CD4-positive, alpha-beta T cell treated with Interleukin-4 for 1 hour (primary cell): Measurements from ENCODE around the gene INPP5A.

Source experiments
- DNase-seq, 2 donors: peaks; one replicate each; pipeline ENCODE4 v3.0.0-alpha.2; 2020 to 2022

INPP5A gene

DNA sequence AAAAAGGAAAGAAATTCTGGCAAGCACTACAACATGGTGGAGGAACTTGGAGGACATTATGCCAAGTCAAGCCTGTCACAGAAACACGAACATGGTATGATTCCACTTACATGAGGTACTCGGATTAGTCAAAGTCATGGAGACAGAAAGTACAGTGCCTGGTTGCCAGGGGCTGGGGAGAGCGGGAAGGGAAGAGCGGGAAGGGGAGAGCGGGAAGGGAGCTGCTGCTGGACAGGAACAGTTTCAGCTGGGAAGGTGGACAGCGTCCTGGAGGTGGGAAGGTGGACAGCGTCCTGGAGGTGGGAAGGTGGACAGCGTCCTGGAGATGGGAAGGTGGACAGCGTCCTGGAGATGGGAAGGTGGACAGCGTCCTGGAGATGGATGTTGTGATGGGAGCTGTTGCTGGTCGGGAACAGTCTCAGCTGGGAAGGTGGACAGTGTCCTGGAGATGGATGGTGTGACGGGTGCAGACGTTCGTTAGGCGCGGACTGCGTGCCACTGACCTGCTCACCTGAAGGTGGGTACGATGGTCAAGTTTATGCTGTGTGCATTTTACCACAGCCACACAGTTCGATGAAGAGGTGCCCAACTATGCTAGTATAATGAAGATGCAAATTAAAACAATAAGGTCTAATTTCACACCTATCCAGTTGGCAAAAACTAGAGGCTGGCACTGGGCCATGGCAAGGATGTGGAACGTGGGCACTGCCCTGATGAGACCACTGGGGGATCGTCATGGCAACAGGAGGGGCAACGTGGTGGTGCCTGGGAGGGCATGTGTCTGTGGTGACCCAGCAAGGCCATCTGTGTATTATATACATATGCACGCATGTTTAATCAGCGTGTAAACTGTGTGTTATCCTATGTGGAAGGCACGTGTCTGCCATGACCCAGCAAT lies 144.5 kb downstream of the INPP5A start:
- DNase-seq, result no peak

DNA sequence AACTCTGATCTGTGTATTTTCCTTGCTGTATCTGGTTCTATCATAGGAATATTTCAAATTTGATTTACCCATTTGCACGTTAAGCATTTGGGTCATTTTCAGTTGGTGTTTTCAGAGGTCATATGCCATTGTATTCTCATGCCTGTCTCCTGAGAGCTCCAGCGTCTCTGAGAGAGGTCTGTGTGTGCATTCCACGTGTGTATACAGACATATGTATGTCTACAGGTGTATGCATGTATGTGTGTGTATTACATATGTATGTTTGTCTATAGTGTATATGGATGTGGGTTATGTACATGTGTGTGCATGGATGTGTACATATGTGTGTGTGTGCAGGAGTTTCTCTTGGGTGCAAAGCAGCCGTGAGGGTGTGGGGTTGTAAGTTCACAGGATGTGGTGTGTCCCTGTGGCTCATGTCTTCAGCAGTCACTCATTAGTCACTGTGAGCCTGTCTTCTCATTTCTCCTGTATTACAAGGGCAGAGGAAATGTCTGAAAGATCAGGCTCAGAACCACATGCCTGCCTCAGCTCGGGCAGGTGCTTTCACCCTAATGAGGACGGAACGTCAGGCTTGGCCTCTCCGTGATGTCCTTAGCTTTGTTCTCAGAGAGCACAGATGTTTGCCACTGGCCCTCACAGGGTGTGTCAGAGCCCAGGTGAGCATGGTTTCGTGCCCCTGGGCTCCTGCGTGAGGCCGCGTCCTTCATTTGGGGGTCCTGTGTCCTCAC lies 146.7 kb downstream of the INPP5A start:
- DNase-seq, result peak in 1 of 2 donors; percentile 13

GRCh38 chr10:132685101-132685891 lies 147.7 kb downstream of the INPP5A start:
- DNase-seq, result no peak

DNA sequence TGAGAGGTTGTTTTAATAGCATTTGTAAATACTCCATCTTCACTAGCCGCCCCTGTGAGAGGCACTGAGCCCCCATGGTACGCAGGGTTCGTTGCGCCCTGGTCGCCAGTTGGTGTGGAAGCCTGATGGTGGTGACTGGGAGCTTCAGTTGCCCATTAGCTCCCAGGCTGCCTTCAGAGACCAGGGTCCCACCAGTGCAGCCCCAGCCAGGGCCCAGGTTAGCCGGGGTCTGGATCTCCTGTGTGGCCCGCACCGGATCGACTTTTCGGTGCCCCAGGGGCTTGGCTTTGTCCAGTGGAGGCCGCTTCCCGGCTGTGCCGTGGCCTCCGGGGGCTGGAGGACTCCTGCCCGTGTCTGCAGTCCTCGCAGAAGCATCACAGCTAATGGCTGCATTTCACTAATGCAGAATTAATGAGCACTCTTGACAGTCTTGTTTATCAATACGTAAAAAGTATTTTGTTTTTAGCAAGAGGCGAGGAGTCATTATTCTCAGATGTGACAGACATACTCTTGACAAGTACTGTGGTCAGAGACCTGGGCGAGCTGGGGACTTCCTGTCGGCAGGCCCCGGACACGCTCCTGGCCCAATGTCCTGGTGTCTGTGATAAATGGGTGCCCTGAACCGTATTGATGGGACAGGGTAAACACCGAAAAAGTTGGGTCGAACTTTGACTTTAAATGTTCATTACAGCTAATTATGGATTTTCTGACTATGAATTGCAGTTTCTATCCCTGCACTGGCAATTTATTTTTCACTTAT lies 148.5 kb downstream of the INPP5A start:
- no peak for DNase-seq

GRCh38 chr10:132687181-132687892 lies 149.8 kb downstream of the INPP5A start:
- no peak for DNase-seq

DNA sequence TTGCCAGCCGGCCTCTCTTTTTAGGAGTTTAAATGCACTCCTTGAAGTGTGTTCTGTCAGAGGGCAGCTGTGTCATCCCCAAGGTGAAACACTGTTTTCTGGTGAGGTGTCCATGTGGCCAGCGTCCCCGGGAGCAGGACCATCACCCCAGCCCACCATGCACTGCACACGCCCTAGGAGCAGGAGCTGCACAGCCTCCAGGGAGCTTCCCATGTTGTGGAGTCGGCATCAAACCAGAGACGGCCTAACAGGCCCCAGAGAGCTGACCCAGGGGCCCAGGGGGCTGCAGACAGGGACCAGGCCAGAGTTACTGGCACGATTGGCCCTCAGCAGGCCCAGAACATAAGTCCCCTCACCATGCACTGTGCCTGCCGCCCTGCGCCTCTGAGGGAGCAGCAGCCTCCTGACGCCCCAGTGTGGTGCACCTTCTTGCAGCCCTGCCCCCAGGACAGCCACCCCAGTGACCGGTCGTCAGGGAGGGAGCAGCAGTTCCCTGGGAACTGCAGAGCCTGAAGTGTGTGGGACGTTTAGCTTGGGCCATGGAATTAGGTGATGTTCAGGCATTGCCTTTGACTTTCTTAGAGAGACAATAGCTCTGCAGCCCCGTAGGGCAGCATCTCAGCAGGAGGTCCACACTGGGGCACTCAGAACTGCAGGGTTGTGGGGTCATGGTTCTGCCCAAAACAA lies 150.4 kb downstream of the INPP5A start:
- no peak for DNase-seq

DNA sequence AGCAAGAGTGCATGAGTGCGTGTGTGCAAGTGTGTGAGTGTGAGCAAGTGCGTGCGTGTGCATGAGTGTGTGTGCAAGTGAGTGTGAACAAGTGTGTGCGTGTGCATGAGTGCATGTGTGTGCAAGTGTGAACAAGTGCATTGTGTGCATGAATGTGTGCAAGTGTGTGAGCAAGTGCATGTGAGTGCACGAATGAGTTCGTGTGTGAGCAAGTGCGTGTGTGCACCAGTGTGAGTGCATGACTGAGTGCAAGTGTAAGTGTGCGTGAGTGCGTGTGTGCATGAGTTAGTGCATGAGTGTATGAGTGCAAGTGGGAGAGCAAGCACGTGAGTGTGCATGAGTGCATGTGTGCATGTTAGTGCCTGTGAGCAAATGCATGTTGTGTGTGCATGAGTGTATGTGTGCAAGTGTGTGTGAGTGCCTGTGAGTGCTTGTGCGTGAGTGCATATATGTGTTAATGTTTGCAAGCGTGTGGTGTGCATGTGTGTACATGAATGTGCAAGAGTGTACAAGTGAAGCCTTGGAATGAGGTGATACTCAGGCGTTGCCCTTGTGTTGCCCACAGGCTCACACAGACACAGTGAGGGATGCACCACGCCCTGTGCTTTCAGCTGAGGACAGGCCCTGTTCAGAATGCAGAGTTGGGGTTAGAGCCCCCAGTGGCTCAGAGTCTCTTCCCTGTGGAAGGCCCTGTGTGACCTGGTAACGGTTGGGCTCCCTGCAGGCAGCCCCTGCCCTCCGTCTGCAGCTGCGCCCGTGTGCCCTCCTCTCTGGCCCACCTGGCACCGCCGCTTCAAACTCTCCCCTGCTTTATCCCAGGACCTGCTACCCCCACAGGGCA lies 151.2 kb downstream of the INPP5A start:
- no peak for DNase-seq

DNA sequence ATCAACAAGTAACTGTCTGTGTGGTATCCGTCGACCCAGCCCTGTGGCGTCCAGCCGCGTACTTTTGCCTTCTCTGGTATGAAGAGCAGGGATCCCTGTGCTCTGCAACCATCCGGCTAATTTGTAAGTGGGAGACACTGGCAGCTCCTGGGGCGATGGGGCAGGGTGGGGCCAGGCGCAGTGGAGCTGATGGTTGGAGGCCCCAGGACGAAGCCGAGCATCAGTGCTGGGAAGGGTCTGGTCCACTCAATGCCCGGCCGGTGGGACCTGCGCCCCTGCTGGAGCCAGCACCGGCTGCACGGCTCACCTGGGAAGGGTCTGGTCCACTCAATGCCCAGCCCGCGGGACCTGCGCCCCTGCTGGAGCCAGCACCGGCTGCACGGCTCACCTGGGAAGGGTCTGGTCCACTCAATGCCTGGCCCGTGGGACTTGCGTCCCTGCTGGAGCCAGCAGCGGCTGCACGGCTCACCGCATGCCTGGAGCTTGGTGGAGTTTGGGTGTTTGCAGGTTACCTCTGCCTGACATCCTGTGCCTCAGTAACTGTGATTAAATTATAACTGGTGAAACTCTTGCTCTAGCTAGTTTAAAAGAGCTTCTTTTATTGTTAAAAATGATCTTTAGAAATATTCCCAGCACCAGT lies 152.3 kb downstream of the INPP5A start:
- DNase-seq, result no peak

DNA sequence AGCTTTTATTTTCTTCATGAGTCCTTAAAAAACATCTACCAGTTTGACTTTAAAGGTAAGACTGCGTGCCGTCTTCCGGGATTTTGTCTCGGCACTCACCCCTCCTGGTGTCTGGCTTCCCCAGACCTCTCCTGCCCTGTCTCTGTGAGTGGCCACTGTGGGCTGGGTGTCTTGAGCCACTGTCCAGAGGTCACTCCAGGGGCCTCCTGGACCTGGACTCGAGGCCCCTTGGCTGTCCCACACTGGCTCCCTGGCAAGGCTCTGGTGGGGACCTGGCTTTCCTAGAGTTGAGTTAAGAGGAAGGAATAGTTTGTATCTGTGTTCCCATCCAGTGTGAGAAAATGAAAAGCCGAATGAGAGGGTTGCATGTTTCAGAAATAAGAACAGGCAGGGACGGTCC lies 152.8 kb downstream of the INPP5A start:
- no peak for DNase-seq

DNA sequence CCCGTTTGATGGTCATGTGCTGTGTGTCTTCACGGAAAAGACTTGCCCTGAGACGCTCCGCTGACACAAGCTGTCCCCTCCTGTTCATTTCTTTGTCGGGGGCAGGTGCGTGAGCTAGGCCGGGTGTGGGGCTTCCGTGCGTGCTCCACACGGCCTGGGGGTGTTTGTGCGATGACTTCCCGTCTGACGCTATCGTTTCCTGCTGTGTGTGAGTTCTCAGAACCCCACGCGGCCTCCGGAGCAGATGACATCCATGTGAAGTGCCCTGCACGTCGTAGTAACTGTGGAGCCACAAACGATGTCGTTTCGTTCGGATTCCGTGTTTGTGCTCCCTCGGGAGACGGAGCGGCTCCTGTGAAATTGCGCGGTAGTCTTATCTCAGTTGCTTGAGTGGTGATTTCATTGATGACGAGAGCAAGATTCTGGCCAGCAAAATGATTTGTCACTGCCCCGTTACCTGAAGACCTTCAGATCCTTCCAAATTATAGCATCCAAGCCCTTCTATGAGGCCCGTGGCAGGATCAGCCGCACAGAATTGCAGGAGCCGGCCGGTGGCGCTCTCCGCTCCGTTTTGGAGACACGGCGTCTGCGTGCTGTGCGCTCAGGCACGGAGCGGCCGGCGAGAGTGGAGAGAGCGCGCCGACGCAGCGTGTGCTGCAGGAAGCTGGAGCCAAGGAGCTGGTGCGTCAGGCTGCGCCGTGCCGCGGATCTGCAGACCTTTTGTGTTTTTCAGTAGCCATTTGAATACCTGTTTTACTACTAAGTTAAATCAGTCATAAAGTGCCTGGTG lies 153.4 kb downstream of the INPP5A start:
- DNase-seq, result no peak

- no peak for DNase-seq
Observed at GRCh38 chr10:132691711-132692153, 154.1 kb downstream of the INPP5A start.

DNA sequence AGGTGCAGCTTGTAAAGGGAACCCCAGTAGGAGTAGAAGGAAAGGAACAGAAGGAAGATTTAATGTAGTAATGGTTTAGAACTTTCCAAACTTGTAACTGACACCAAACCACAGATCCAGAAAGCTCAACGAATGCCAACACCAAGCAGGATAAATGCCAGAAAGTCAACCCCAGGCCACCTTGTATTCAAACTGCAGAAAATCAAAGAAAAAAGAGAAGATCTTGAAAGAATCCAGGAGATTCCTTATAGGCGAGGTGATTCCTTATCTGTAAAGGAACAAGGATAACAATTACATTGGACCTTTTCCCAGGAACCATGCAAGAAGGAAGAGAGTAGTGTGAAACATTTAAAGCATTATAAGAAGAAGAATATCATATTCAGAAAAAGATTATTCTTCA lies 154.7 kb downstream of the INPP5A start:
- no peak for DNase-seq

DNA sequence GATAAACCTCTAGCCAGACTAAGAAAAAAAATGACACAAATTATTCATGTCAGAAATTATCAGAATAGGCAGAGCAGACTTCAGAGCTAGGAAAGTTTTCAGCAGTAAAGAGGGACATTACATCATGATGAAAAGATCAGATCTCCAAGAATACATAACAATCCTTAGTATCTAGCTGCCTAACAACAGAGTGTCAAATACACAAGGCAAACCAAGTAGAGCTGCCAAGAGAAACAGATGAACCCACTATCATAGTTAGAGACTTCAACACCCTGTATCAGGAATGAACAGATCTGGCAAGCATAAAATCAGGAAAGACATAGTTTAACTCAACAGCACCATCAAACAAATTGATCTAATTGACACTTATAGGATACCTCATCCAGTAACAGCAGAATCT lies 156.1 kb downstream of the INPP5A start:
- DNase-seq, result no peak

DNA sequence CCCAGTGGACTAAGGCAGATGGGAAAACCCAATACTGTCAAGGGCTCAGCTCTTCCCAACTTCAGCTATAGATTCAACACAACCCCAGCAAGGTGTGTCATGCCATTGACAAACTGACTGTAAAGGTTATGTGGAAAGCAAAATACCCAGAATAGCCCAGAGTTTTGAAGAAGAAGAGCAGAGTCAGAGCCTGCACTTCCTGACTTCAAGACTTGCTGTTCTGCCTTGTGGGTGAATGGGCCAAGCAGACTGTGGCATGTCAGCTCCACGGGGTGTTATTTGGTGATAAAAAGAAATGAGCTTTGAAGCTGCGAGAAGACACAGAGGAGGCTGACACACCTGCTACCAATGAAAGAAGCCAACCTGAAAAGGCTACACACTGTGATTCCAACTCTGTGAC lies 158.6 kb downstream of the INPP5A start:
- DNase-seq, result no peak

GRCh38 chr10:132696728-132697577 lies 159.4 kb downstream of the INPP5A start:
- DNase-seq, result no peak

DNA sequence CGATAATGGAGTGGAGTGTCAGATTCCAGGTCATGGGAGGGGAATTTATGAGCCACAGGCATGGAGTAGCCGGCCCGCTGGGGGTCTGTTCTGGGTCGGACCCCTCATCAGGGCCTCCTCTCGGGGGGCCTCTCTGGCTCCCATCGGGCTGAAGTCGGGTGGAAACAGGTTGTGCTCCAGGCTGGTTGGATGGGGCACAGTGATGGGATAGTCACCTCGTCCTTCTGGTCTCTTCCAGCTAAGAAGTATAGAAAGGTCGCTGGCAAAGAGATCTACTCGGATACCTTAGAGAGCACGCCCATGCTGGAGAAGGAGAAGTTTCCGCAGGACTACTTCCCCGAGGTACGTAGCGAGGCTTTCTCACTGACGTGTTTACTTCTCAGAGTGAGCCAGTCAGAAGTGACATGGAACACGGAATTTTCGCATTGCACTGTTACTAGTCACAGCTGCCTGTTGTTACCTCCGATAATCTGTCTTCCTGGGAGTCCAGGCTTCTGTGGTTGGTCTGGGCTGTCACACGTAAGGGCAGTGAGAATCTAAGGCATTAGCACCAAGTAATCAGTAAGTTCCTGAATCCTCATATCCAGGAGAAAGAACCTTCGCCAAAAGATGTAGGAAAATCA lies 160.1 kb downstream of the INPP5A start:
- no peak for DNase-seq

DNA sequence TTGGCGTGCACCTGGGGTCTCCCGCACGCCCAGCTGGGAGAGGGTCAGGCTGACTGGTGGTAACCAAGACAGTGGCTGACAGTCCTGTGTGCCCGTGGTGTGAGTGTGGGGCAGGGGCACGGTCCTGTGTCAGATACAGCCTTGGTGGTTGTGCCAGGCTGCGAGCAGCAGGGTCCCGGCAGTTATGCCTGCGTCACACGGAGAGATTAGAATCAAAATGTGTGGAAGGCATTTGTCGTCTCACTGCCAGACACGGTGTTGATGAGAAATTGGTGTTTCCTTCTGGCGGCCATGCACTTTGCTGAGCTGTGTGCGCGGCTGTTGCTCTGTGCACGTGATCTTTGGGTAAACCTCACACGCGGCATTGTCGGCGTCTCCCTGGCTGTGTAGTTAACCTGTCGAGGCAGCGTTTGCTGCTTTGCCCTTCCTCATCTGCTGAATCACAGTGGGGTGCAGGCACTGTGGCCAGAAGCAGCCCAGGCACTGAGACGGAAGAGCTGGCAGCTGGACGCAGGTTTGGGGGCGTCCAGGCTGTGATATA lies 160.7 kb downstream of the INPP5A start:
- DNase-seq, result no peak
